Measurements from ENCODE around the gene PMM1.

The PMM1 gene

GRCh38 chr22:41608386-41608785 lies 18.7 kb upstream of the PMM1 start:
- no peaks in the 10 kb centered on the region; the same call in 1 of the 2 replicates for H3F3A ChIP-seq (ENCODE audit: insufficient read depth, low read length)
- H3K4me1 ChIP-seq (ENCODE audit: low read length) = no peaks in the 10 kb centered on the region
- H3K9me3 ChIP-seq (replicated peaks; ENCODE audit: insufficient read depth, low read length) = no peaks in the 10 kb centered on the region
- peaks cover 7% of the 10 kb centered on the region; the same call in 1 of the 2 replicates for H3K79me2 ChIP-seq (ENCODE audit: low read length)
- H3K9me2 ChIP-seq (replicated peaks; ENCODE audit: insufficient read depth, low read length) = no peaks in the 10 kb centered on the region
- H3K27ac ChIP-seq (ENCODE audit: low read length) = no peak overlapping the region
- H2AFZ ChIP-seq (ENCODE audit: low read length) = no peak overlapping the region
- no peaks in the 10 kb centered on the region; the same call in 1 of the 2 replicates for H3K36me3 ChIP-seq (replicated peaks; ENCODE audit: insufficient read depth, low read length)
- no peak overlapping the region for H3K9ac ChIP-seq (ENCODE audit: low read length)
- TF ChIP-seq EZH2 (optimal IDR thresholded peaks at IDR 0.05; ENCODE audit: low read depth, low read length) = no peak
- no peak for TF ChIP-seq EZH2phosphoT487 (IDR thresholded peaks at IDR 0.05; ENCODE audit: low read length)
- TF ChIP-seq CTCF (IDR thresholded peaks at IDR 0.05; ENCODE audit: low read length) = no peak
- no peaks in the 10 kb centered on the region for H3K27me3 ChIP-seq (replicated peaks; ENCODE audit: insufficient read depth, low read length)
- no peak for DNase-seq
- no peaks in the 10 kb centered on the region for H4K20me1 ChIP-seq (ENCODE audit: insufficient read depth, low read length)
- H3K4me2 ChIP-seq (ENCODE audit: low read depth, low read length) = no peak overlapping the region
- H3K4me3 ChIP-seq (ENCODE audit: low read length) = no peak overlapping the region

- Histone ChIP-seq H3F3A (ENCODE audit: insufficient read depth, low read length) (no peaks in the 10 kb centered on the region; the same call in 1 of the 2 replicates), H3K36me3 (replicated peaks; ENCODE audit: insufficient read depth, low read length) (no peaks in the 10 kb centered on the region; the same call in 1 of the 2 replicates), H3K9me3 (replicated peaks; ENCODE audit: insufficient read depth, low read length) (no peaks in the 10 kb centered on the region), H3K9me2 (replicated peaks; ENCODE audit: insufficient read depth, low read length) (no peaks in the 10 kb centered on the region), H3K4me1 (ENCODE audit: low read length) (no peaks in the 10 kb centered on the region), H3K27ac (ENCODE audit: low read length) (no peak overlapping the region), H3K9ac (ENCODE audit: low read length) (no peak overlapping the region), H2AFZ (ENCODE audit: low read length) (no peak overlapping the region), H3K4me2 (ENCODE audit: low read depth, low read length) (no peak overlapping the region), H3K79me2 (ENCODE audit: low read length) (no peaks in the 10 kb centered on the region), H3K4me3 (ENCODE audit: low read length) (no peak overlapping the region), H3K27me3 (replicated peaks; ENCODE audit: insufficient read depth, low read length) (no peaks in the 10 kb centered on the region), H4K20me1 (ENCODE audit: insufficient read depth, low read length) (no peaks in the 10 kb centered on the region)
- DNase-seq = peak; percentile 68
- no peak for TF ChIP-seq EZH2phosphoT487 (IDR thresholded peaks at IDR 0.05; ENCODE audit: low read length)
- TF ChIP-seq CTCF (IDR thresholded peaks at IDR 0.05; ENCODE audit: low read length) = no peak
- TF ChIP-seq EZH2 (optimal IDR thresholded peaks at IDR 0.05; ENCODE audit: low read depth, low read length) = no peak
Measured at GRCh38 chr22:41603873-41604332, 14.3 kb upstream of the PMM1 start.

- Histone ChIP-seq H3K9ac (ENCODE audit: low read length) (no peak overlapping the region), H3K9me2 (replicated peaks; ENCODE audit: insufficient read depth, low read length) (no peaks in the 10 kb centered on the region), H3K27ac (ENCODE audit: low read length) (no peak overlapping the region), H3K79me2 (ENCODE audit: low read length) (no peaks in the 10 kb centered on the region), H3K4me1 (ENCODE audit: low read length) (no peaks in the 10 kb centered on the region), H3K9me3 (replicated peaks; ENCODE audit: insufficient read depth, low read length) (no peaks in the 10 kb centered on the region), H3K27me3 (replicated peaks; ENCODE audit: insufficient read depth, low read length) (no peaks in the 10 kb centered on the region), H3F3A (ENCODE audit: insufficient read depth, low read length) (no peaks in the 10 kb centered on the region; the same call in 1 of the 2 replicates), H2AFZ (ENCODE audit: low read length) (no peak overlapping the region), H4K20me1 (ENCODE audit: insufficient read depth, low read length) (no peaks in the 10 kb centered on the region), H3K36me3 (replicated peaks; ENCODE audit: insufficient read depth, low read length) (no peaks in the 10 kb centered on the region; the same call in 1 of the 2 replicates), H3K4me3 (ENCODE audit: low read length) (no peak overlapping the region), H3K4me2 (ENCODE audit: low read depth, low read length) (no peak overlapping the region)
- TF ChIP-seq CTCF (IDR thresholded peaks at IDR 0.05; ENCODE audit: low read length) = no peak
- no peak for TF ChIP-seq EZH2phosphoT487 (IDR thresholded peaks at IDR 0.05; ENCODE audit: low read length)
- TF ChIP-seq EZH2 (optimal IDR thresholded peaks at IDR 0.05; ENCODE audit: low read depth, low read length) = no peak
- no peak for DNase-seq
Measured at GRCh38 chr22:41600976-41601375, 11.3 kb upstream of the PMM1 start.

All from MM.1S (cell line).